ENCODE results near the gene CLIC4.

- TF ChIP-seq GTF2B (IDR thresholded peaks at IDR 0.05; ENCODE audit: extremely low read depth, insufficient read length) (no peak), ZNF12 (CRISPR knock-in tag; IDR thresholded peaks at IDR 0.05) (no peak), FOXK2 (conservative IDR thresholded peaks at IDR 0.05 in 1 of 2, IDR thresholded peaks at IDR 0.05 in 1 of 2; ENCODE audit: low read depth in 2 of 2) (no peak), CTCF (IDR thresholded peaks at IDR 0.05 in 2 of 3, conservative IDR thresholded peaks at IDR 0.05 in 1 of 3; ENCODE audit: insufficient read depth in 2 of 3, low read depth in 1 of 3, low read length in 3 of 3) (no peak), NR2C2 (CRISPR knock-in tag; IDR thresholded peaks at IDR 0.05) (no peak), NR2C2 (tag; IDR thresholded peaks at IDR 0.05) (no peak), MLX (CRISPR knock-in tag; conservative IDR thresholded peaks at IDR 0.05) (no peak)
Observed at GRCh38 chr1:24756395-24756794, 11.1 kb downstream of the CLIC4 start.

Measured in K562 (cell line).